Muscle layer of colon (tissue), 2 donors: ENCODE results near the gene RAPGEF5.

Source experiments
- H3K27ac ChIP-seq: one replicate; pipeline ENCODE4 v1.7.0; 2013; ENCODE audit warnings: low read depth, mild to moderate bottlenecking, low read length, moderate library complexity
- H3K27me3 ChIP-seq, 2 donors: one replicate each; pipeline ENCODE4 v1.7.0; 2013; ENCODE audit warnings: low read length in 2 of 2, mild to moderate bottlenecking in 2 of 2; ENCODE audit not compliant: insufficient read depth in 2 of 2, control insufficient read depth in 1 of 2
- H3K36me3 ChIP-seq: one replicate; pipeline ENCODE4 v1.7.0; 2013; ENCODE audit warnings: mild to moderate bottlenecking, low read length; ENCODE audit not compliant: insufficient read depth
- H3K4me1 ChIP-seq: one replicate; pipeline ENCODE4 v1.7.0; 2013; ENCODE audit warnings: mild to moderate bottlenecking, low read length; ENCODE audit not compliant: insufficient read depth
- H3K4me3 ChIP-seq, 2 donors: one replicate each; pipeline ENCODE4 v1.7.0; 2013; ENCODE audit warnings: low read length in 2 of 2, low read depth in 1 of 2, mild to moderate bottlenecking in 1 of 2, moderate library complexity in 1 of 2
- H3K9ac ChIP-seq: one replicate; pipeline ENCODE4 v1.7.0; 2013; ENCODE audit warnings: low read length
- H3K9me3 ChIP-seq: one replicate; pipeline ENCODE4 v1.7.0; 2013; ENCODE audit warnings: mild to moderate bottlenecking, low read length
- donor health status: abdominal sarcoma.
- donor health status: Adenocarcinoma of cecum.

RAPGEF5 gene

DNA sequence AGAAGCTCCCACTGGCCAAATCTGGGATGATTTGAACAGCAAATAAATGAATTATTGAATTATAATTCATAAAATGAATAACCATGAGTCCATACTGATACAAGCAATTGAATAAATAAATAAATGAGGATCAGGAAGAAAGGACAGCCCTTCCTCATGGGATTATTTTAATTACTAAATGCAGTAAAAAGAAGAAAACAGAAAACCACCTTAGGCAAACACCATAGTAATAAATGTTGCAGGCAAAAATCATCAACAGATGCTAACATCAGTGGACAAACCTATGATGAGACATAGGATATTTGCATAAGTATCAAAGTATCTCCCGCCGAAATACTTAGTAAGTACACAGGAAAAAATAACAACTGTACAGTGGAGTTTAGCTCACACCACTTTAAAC is 33.2 kb downstream of the RAPGEF5 start:
- Histone ChIP-seq H3K9me3 (no peaks in the 10 kb centered on the region), H3K4me3 (no peak overlapping the region), H3K4me1 (no peaks in the 10 kb centered on the region), H3K27ac (no peak overlapping the region), H3K27me3 (no peaks in the 10 kb centered on the region), H3K36me3 (no peaks in the 10 kb centered on the region), H3K9ac (no peak overlapping the region)

DNA sequence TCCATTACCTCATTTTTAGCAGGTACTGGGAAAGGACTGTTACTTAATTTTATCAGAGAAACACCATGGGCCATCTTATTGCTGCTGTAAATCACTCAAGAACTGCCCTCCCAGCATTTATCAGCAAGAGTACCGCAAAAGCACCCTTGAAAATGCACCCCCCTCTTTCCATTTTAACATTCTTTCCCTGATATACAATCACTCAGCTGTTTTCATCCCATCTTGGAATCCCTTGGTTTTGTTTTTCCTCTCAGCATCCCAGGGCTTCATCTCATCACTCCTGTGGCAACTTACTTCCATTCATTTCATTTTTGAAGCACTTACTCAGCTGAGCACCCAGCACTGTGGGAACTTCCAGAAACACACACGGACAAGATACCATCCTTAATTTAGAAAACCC is 36.5 kb downstream of the RAPGEF5 start:
- H3K36me3 ChIP-seq: no peaks in the 10 kb centered on the region
- H3K4me1 ChIP-seq: no peaks in the 10 kb centered on the region
- no peak overlapping the region for H3K9ac ChIP-seq
- no peak overlapping the region for H3K27ac ChIP-seq
- H3K9me3 ChIP-seq: no peaks in the 10 kb centered on the region
- H3K4me3 ChIP-seq: no peak overlapping the region
- H3K27me3 ChIP-seq: no peaks in the 10 kb centered on the region

DNA sequence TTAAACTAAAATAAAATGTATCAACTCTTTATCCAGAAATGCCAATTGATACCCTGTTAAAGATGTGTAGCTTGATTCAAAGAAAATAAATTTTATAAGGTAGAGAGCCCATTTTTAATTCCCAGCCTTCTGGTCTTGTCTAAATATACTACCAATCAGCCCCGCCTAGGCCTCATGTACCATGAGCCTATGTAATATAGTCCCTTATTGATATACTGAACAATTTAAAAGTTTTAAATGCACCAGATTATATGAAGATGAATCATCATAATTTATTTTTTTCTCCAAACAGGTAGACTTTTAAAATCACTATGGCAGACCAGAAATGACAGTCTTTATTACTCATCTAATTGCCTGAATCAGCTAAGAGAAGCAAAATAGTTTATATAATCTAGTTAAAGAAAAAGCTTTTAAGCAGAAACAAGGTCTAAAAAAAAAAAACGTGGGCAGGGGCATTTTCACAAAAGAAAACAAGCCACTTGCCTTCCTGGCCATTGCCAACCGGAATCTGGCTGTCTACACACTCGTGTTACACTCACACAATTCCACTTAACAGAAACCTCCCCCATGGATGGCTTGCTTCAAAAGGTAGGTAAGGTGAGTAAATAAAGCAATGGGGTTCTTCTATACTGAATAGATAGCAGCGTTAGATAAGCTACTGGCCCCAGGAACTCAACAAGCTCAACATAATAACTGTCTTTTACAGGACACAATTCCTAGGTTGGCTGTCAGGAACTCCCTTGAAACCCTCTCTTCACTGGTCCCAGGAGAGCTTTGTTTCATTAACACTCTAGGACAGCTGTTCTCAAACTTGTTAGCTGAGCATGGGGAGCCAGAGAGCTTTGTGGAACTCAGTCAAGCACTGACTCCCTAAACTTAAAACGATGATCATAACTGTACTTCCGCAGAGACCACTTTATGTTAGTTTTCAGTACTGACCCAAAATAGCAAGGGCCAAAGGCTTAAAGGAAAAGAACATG is 37.2 kb downstream of the RAPGEF5 start:
- H3K27ac ChIP-seq: no peak overlapping the region
- no peak overlapping the region for H3K4me3 ChIP-seq
- H3K27me3 ChIP-seq: no peaks in the 10 kb centered on the region
- no peaks in the 10 kb centered on the region for H3K9me3 ChIP-seq
- no peaks in the 10 kb centered on the region for H3K4me1 ChIP-seq
- no peaks in the 10 kb centered on the region for H3K36me3 ChIP-seq
- no peak overlapping the region for H3K9ac ChIP-seq

DNA sequence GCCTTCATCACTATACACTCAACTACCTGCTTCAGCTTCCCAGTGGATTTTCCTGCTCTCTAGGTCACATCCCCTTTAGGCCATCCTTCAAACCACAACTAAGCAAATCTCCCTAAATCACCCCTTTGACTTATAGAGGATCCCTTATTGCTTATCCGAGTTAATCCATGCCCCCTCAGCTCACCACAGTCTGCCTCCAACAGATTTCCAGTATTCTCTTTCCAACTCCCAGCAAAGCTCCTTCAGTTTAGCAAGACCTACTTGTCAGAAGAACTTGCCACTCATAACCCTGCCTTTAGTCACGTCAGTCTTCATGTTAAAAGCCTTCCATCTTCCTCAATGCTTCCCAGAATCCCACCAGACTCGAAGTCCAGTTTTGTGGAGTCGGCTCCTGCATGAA is 38.6 kb downstream of the RAPGEF5 start:
- H3K9ac ChIP-seq: no peak overlapping the region
- H3K4me3 ChIP-seq: no peak overlapping the region
- H3K27me3 ChIP-seq: no peaks in the 10 kb centered on the region
- no peaks in the 10 kb centered on the region for H3K4me1 ChIP-seq
- no peaks in the 10 kb centered on the region for H3K9me3 ChIP-seq
- no peak overlapping the region for H3K27ac ChIP-seq
- no peaks in the 10 kb centered on the region for H3K36me3 ChIP-seq

DNA sequence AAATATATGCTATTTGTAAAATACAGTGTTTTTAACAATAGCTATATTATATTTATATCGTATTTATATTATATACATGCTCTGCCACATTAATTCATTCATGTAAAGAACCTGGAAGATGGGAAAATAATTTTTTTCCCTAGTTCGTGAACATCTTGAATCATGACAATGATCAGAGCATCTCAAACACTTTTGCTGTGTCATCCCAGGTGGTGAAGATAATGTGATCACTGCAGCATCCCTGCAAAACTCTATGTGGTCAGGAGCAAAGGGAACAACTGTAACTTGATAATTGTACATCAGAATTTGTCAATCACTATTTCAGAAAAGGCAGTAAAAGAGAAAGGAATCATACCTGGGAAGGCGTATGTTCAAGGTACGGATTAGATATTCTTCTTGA is 39.3 kb downstream of the RAPGEF5 start:
- H3K9me3 ChIP-seq: no peaks in the 10 kb centered on the region
- H3K27me3 ChIP-seq: no peaks in the 10 kb centered on the region
- no peak overlapping the region for H3K9ac ChIP-seq
- H3K4me3 ChIP-seq: no peak overlapping the region
- no peaks in the 10 kb centered on the region for H3K4me1 ChIP-seq
- H3K36me3 ChIP-seq: no peaks in the 10 kb centered on the region
- no peak overlapping the region for H3K27ac ChIP-seq

DNA sequence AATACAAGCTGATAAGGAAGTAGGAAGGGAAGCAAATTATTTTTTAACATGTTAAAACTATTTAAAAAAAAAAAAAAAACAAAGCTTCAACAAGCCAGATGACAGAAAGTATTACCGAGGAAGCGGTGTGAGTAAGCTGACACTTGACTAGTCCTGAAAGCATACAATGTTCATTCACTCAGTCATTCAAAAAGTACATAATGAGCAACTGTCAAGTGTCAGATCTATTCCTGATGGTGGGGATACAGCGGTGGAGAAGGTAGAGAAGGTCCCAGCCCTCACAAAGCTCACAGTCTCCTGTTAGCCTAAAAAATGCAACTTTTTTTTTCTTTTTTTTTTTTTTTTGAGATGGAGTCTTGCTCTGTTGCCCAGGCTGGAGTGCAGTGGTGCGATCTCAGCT is 40.0 kb downstream of the RAPGEF5 start:
- H3K4me1 ChIP-seq: no peaks in the 10 kb centered on the region
- no peaks in the 10 kb centered on the region for H3K36me3 ChIP-seq

DNA sequence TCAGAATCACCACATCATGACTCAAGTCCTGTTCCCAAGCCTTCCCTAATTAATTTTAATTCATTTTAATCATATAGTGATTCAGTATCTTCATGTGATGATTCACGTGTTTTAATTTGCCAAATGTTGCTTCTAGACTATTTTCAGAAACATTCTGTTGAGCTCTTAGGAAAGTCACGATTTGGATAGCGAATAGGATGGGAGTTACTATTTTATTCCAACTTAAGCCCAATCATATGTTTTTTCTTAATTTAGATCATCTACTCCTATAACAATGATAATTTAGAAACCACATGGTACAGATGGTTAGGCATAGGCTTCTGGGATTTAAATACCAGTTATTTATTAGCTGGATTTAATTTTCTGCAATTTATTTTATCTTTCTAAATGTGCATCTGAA is 49.1 kb downstream of the RAPGEF5 start:
- H3K36me3 ChIP-seq: no peaks in the 10 kb centered on the region
- H3K27me3 ChIP-seq: no peaks in the 10 kb centered on the region
- H3K9ac ChIP-seq: no peak overlapping the region
- no peaks in the 10 kb centered on the region for H3K9me3 ChIP-seq
- H3K4me3 ChIP-seq: no peak overlapping the region
- H3K27ac ChIP-seq: no peak overlapping the region
- no peaks in the 10 kb centered on the region for H3K4me1 ChIP-seq

More for the DNA sequence above, 40.0 kb downstream of the RAPGEF5 start:
- no peaks in the 10 kb centered on the region for H3K9me3 ChIP-seq
- H3K4me3 ChIP-seq: no peak overlapping the region
- H3K27me3 ChIP-seq: no peaks in the 10 kb centered on the region
- no peak overlapping the region for H3K27ac ChIP-seq
- H3K9ac ChIP-seq: no peak overlapping the region

DNA sequence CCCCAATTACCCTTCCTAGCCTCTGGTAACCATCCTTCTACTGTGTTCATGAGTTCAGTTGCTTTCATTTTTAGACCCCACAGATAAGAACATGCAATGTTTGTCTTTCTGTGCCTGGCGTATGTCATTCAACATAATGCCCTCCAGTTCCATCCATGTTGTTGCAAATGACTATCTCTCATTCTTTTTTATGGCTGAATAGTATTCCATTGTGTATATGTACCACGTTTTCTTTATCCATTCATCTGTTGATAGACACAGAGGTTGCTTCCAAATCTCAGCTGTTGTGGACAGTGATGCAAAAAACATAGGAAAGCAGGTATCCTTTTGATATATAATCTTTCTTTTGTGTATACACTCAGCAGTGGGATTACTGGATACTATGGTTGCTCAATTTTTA is 51.2 kb downstream of the RAPGEF5 start:
- Histone ChIP-seq H3K9me3 (no peaks in the 10 kb centered on the region), H3K9ac (no peak overlapping the region), H3K4me1 (no peaks in the 10 kb centered on the region), H3K27ac (no peak overlapping the region), H3K27me3 (no peaks in the 10 kb centered on the region), H3K4me3 (no peak overlapping the region), H3K36me3 (no peaks in the 10 kb centered on the region)

DNA sequence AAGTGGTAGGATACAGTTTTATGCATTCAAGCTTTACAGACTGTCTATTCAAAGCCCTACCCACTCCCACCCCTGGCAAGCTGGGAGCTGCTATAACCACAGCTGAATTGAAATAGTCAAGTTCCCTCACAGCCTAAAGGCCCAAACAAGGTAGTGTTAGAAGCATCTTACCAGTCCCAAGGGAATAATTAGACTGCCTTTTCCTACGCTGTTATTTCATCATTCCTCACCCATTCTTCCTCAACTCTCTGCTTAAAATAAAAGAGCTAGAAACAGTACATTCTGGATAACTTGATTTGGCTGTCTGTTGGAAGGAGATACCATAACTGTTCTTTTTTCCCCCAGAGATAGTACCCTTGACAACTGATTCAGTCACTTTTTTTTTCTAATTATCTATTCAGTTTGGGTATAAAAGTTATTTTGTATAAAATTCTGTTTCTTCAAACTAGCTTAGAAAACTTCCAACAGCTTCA is 54.0 kb downstream of the RAPGEF5 start:
- no peak overlapping the region for H3K9ac ChIP-seq
- no peaks in the 10 kb centered on the region for H3K36me3 ChIP-seq
- no peaks in the 10 kb centered on the region for H3K9me3 ChIP-seq
- no peaks in the 10 kb centered on the region for H3K4me1 ChIP-seq
- H3K27me3 ChIP-seq: no peaks in the 10 kb centered on the region
- no peak overlapping the region for H3K27ac ChIP-seq
- H3K4me3 ChIP-seq: no peak overlapping the region

DNA sequence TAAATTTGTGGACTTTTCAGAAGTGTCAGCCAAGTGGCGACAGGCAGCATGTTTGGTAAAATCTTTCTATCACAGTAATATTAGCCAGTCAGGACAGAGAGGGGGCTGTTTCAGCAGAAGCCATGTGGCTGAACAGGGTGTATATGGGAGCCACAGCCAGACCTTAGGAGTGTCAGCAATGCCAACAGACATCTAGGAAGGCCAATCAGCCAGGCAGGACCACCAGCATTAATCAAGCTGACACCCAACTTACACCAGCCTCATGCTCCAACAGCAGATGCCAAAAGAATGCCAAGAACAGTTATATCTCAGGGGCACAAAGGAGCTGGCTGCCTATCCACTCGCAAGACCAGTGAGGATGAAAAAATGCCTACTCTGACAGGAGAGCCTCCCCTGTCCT is 54.8 kb downstream of the RAPGEF5 start:
- Histone ChIP-seq H3K4me3 (no peak overlapping the region), H3K9ac (no peak overlapping the region), H3K4me1 (no peaks in the 10 kb centered on the region), H3K9me3 (no peaks in the 10 kb centered on the region), H3K36me3 (no peaks in the 10 kb centered on the region), H3K27ac (no peak overlapping the region), H3K27me3 (no peaks in the 10 kb centered on the region)

DNA sequence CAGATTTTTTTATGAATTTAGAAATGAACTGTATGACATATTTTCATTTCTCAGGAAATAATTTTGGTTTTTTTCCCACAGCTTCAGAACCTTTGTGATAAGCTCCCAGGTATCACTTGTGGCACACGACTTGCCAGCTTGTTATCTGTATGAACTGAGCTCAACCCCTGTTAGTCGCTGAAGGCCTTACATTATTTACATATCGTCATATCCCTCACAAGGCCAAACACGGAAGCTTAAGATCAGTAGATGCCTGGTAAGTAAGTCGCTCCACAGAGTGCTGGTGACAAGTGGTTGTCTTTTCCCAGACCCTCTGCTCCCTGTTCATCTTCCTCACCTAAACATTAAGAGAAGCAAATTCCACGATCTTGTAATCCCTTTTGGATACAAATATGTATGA is 55.2 kb downstream of the RAPGEF5 start:
- Histone ChIP-seq H3K9ac (no peak overlapping the region), H3K36me3 (no peaks in the 10 kb centered on the region), H3K4me3 (no peak overlapping the region), H3K4me1 (no peaks in the 10 kb centered on the region), H3K27ac (no peak overlapping the region), H3K9me3 (no peaks in the 10 kb centered on the region), H3K27me3 (no peaks in the 10 kb centered on the region)

DNA sequence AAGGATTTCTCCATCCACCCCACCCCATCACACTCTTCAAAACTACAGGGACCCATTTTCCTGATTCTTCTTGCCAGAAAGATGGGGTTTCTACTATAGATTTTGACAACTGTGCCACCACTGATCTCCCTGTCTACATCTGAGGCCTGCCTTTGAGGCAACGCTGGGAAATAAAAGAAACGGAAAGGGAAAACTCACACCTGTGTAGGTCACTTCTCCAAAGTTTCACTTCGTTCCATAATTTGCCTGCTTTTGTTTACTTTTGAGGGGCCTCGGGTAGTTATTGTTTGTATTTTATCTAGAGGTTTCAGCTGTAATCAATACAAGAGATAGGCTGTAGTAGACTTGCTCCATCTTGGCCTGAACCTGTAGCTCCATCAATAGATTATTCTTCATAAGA is 56.1 kb downstream of the RAPGEF5 start:
- H3K27me3 ChIP-seq: no peaks in the 10 kb centered on the region
- no peaks in the 10 kb centered on the region for H3K4me1 ChIP-seq
- H3K27ac ChIP-seq: no peak overlapping the region
- H3K4me3 ChIP-seq: no peak overlapping the region
- no peak overlapping the region for H3K9ac ChIP-seq
- no peaks in the 10 kb centered on the region for H3K9me3 ChIP-seq
- H3K36me3 ChIP-seq: no peaks in the 10 kb centered on the region
